ENCODE data around the gene TEX53. TPM values are rescaled to one million over a fixed set of nuclear protein-coding genes. Genes with fewer than 3 reads are reported as not detected.

Gene TEX53
- polyA plus RNA-seq, 3 donors: not detected

DNA sequence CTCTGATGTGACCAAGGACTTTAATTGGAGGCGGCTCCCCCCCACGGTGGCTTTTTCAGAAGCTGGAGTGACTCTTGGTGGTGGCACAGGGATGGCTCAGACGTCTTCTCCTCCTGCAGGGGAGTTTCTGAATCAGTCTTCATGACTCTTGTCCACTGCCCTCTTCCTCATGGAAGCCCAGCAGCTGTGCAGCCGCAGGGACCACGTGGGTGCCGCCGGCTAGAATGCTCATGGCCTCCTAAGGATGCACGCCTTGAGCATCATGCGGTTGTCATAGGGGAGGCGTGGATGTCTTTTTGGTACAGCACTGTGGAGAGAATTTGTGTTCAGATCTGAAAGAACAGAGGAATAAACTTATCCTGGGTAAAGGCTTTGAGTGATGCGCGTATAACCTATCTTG is 1.3 kb downstream of the TEX53 start:
- TF ChIP-seq, protein P1, sequence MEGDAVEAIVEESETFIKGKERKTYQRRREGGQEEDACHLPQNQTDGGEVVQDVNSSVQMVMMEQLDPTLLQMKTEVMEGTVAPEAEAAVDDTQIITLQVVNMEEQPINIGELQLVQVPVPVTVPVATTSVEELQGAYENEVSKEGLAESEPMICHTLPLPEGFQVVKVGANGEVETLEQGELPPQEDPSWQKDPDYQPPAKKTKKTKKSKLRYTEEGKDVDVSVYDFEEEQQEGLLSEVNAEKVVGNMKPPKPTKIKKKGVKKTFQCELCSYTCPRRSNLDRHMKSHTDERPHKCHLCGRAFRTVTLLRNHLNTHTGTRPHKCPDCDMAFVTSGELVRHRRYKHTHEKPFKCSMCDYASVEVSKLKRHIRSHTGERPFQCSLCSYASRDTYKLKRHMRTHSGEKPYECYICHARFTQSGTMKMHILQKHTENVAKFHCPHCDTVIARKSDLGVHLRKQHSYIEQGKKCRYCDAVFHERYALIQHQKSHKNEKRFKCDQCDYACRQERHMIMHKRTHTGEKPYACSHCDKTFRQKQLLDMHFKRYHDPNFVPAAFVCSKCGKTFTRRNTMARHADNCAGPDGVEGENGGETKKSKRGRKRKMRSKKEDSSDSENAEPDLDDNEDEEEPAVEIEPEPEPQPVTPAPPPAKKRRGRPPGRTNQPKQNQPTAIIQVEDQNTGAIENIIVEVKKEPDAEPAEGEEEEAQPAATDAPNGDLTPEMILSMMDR (IDR thresholded peaks at IDR 0.05): no peak

DNA sequence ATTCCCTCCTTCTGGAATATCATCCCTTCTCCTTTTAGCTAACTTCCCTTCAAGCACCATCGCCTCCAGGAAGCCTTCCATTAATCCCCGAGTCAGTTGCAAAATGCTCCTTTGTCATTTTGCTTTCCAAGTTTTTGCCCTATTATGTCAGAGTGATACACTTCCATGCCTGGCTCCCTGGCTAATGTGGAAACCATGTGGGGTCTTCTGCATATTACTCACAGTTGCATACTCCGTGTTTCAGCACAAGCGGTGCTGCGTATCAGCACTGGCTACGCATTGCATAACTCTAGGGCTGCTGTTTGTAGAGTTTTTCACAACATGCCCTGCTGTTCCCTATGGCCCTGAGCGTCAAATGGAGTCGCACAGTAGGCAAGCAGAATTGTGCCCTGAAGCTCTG is 1.9 kb downstream of the TEX53 start:
- peaks cover 14% of the 10 kb centered on the region for H3K4me1 Mint-ChIP-seq
- Histone ChIP-seq H2AFZ (ENCODE audit: insufficient read depth, low read depth, low read length, poor library complexity, severe bottlenecking) (no peak overlapping the region), H3K4me1 (ENCODE audit: control insufficient read depth in 1 of 2, insufficient read depth in 2 of 2, low read length in 2 of 2) (peaks cover 0 to 6% of the 10 kb centered on the region in 2 donors), H3K79me2 (ENCODE audit: insufficient read depth, low read length) (no peaks in the 10 kb centered on the region), H3K36me3 (replicated peaks in 1 of 2; ENCODE audit: control insufficient read depth in 1 of 2, insufficient read depth in 2 of 2, low read length in 2 of 2) (no peaks in the 10 kb centered on the region), H3K4me2 (replicated peaks; ENCODE audit: extremely low read depth, low read length, poor library complexity, severe bottlenecking) (no peak overlapping the region), H3K27me3 (ENCODE audit: control insufficient read depth in 2 of 2, insufficient read depth in 2 of 2, low read length in 2 of 2) (no peaks in the 10 kb centered on the region), H3K9me3 (replicated peaks in 1 of 2; ENCODE audit: control insufficient read depth in 1 of 2, insufficient read depth in 1 of 2, low read length in 2 of 2) (no peaks in the 10 kb centered on the region), H3K27ac (ENCODE audit: low read depth in 1 of 2, low read length in 2 of 2) (no peak overlapping the region), H4K20me1 (ENCODE audit: insufficient read depth, low read length) (no peaks in the 10 kb centered on the region), H3K4me3 (replicated peaks in 1 of 3; ENCODE audit: low read depth in 2 of 3, low read length in 3 of 3) (no peak overlapping the region), H3K9ac (ENCODE audit: insufficient read depth, low read length, poor library complexity, severe bottlenecking) (no peak overlapping the region)
- 20% methylated on average over 4 of the region's 8 CpGs for WGBS (ENCODE audit: insufficient coverage)
- peaks cover 0 to 8% of the 10 kb centered on the region in 2 donors for H3K36me3 Mint-ChIP-seq
- no peaks in the 10 kb centered on the region for H3K9me3 Mint-ChIP-seq
- peak overlapping the region in 1 of 7 donors; percentile 46 for H3K27ac Mint-ChIP-seq
- peak; percentile 7 to 59 (median 15) for DNase-seq
- intact Hi-C loops (cut with micrococcal nuclease): loop anchor here (10.0 kb wide), 3 partner anchors 61 to 311 kb away; no protein-coding TSS in a partner anchor
- H3K27me3 Mint-ChIP-seq (ENCODE audit: low read depth in 3 of 3): peaks cover 0 to 5% (median 1%) of the 10 kb centered on the region in 3 donors
- TF ChIP-seq, protein P1 (IDR thresholded peaks at IDR 0.05): no peak
- H3K4me3 Mint-ChIP-seq: no peak overlapping the region

More for the DNA sequence above, 1.3 kb downstream of the TEX53 start:
- Histone ChIP-seq H3K27ac (ENCODE audit: low read depth in 1 of 2, low read length in 2 of 2) (no peak overlapping the region), H3K36me3 (replicated peaks in 1 of 2; ENCODE audit: control insufficient read depth in 1 of 2, insufficient read depth in 2 of 2, low read length in 2 of 2) (no peaks in the 10 kb centered on the region), H3K79me2 (ENCODE audit: insufficient read depth, low read length) (no peaks in the 10 kb centered on the region), H2AFZ (ENCODE audit: insufficient read depth, low read depth, low read length, poor library complexity, severe bottlenecking) (no peak overlapping the region), H3K4me3 (replicated peaks in 1 of 3; ENCODE audit: low read depth in 2 of 3, low read length in 3 of 3) (no peak overlapping the region), H4K20me1 (ENCODE audit: insufficient read depth, low read length) (no peaks in the 10 kb centered on the region), H3K4me2 (replicated peaks; ENCODE audit: extremely low read depth, low read length, poor library complexity, severe bottlenecking) (no peak overlapping the region), H3K4me1 (ENCODE audit: control insufficient read depth in 1 of 2, insufficient read depth in 2 of 2, low read length in 2 of 2) (peaks cover 0 to 6% of the 10 kb centered on the region in 2 donors), H3K9me3 (replicated peaks in 1 of 2; ENCODE audit: control insufficient read depth in 1 of 2, insufficient read depth in 1 of 2, low read length in 2 of 2) (no peaks in the 10 kb centered on the region), H3K9ac (ENCODE audit: insufficient read depth, low read length, poor library complexity, severe bottlenecking) (no peak overlapping the region), H3K27me3 (ENCODE audit: control insufficient read depth in 2 of 2, insufficient read depth in 2 of 2, low read length in 2 of 2) (no peaks in the 10 kb centered on the region)
- peaks cover 14% of the 10 kb centered on the region for H3K4me1 Mint-ChIP-seq
- H3K27ac Mint-ChIP-seq: no peak overlapping the region
- intact Hi-C loops (cut with micrococcal nuclease): loop anchor here (10.0 kb wide), 3 partner anchors 62 to 312 kb away; no protein-coding TSS in a partner anchor
- no peak overlapping the region for H3K4me3 Mint-ChIP-seq
- H3K9me3 Mint-ChIP-seq: no peaks in the 10 kb centered on the region
- peaks cover 0 to 5% of the 10 kb centered on the region in 2 donors for H3K36me3 Mint-ChIP-seq
- H3K27me3 Mint-ChIP-seq (ENCODE audit: low read depth in 3 of 3): peaks cover 0 to 5% (median 1%) of the 10 kb centered on the region in 3 donors
- DNase-seq: no peak
- WGBS (ENCODE audit: insufficient coverage): 89% methylated on average over 7 of the region's 12 CpGs

Measured in CD14-positive monocyte (primary cell).